Stimulated activated naive CD8-positive, alpha-beta T cell treated with anti-CD3 and anti-CD28 coated beads, Interleukin-15, Interleukin-2, amounts not matched to agents 100 ng/mL and 50 ng/mL, for 24 hours (primary cell): ENCODE data around the gene CMC4.

Experiments
- H3K27ac Mint-ChIP-seq: one replicate; pipeline ENCODE4 v1.8.0; 2021; ENCODE audit warnings: mild to moderate bottlenecking, mixed read lengths
- H3K27me3 Mint-ChIP-seq: one replicate; pipeline ENCODE4 v1.8.0; 2021; ENCODE audit warnings: mixed read lengths
- H3K36me3 Mint-ChIP-seq: one replicate; pipeline ENCODE4 v1.8.0; 2021; ENCODE audit warnings: low read depth, mixed read lengths
- H3K4me1 Mint-ChIP-seq: one replicate; pipeline ENCODE4 v1.8.0; 2021; ENCODE audit warnings: low read depth, mixed read lengths
- H3K4me3 Mint-ChIP-seq: one replicate; pipeline ENCODE4 v1.8.0; 2021; ENCODE audit warnings: mild to moderate bottlenecking, mixed read lengths
- H3K9me3 Mint-ChIP-seq: one replicate; pipeline ENCODE4 v1.8.0; 2021; ENCODE audit warnings: mixed read lengths

Gene CMC4

DNA sequence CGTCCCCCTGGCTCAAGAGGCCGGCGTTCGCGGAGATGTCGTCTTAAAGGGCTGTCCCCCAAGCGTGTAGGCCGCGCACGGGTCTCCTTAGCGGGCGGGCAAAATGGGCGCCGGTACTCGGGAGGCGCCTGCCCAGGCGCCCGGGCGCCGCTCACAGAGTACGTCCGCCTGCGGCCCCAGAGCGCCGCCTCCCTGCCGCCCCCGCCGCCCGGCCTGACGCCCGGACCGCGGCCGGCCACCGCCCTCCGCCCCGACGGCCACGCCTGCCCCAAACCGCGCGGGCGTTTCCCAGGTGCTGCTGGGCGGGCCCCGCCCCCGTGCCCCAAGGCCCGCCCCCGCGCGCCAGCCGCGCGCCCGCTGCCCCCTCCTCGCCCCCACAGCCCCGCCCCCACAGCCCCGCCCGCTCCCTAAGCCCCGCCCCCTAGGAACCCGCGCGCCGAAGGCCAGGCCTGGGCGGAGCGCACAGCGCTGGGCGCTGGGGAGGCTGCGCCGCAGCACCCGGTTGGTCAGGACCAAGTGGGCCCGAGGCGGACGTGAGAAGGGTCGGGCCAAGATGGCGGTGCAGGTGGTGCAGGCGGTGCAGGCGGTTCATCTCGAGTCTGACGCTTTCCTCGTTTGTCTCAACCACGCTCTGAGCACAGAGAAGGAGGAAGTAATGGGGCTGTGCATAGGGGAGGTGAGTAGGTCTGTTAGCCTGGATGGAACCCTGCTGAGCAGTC, at the start of gene CMC4, which contains the start of the genes BRCC3 and MTCP1:
Gene CMC4, minus strand, starts transcription at position 162 of the 719 bp plus-strand sequence. CDS start 7,113 bp downstream, outside the sequence.
Gene BRCC3, plus strand, starts transcription at position 534 of the 719 bp plus-strand sequence. Its CDS starts 20 bp downstream, at position 554.
Gene MTCP1, minus strand, starts transcription at position 162 of the 719 bp plus-strand sequence. CDS start 5,126 bp downstream, outside the sequence.
- Mint-ChIP-seq H3K9me3 (no peaks in the 10 kb centered on the region), H3K4me3 (peak within 1 kb of the TSS; percentile 92), H3K27ac (peak within 1 kb of the TSS; percentile 90), H3K27me3 (no peaks in the 10 kb centered on the region), H3K36me3 (peaks cover 37% of the 10 kb centered on the region), H3K4me1 (peaks cover 65% of the 10 kb centered on the region)

GRCh38 chrX:155115174-155115819, 44.4 kb upstream of the CMC4 start:
- H3K27me3 Mint-ChIP-seq, result no peaks in the 10 kb centered on the region

DNA sequence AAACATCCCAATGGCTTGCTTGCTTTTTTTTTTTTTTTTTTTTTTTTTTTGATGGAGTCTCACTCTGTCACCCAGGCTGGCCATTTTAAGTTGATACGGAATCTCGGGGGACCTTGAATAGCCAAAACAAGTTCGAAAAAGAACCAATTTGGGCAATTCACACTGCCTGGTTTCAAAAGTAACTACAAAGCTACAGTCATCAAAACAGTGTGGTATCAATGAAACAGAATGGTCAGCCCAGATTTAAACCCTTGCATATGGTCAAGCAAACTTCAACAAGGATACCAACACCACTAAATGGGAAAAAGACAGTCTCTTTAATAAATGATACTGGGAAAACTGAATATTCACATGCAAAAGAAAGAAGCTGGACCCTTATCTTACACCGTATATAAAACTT, 42.2 kb upstream of the CMC4 start:
- H3K27me3 Mint-ChIP-seq, result no peaks in the 10 kb centered on the region
- no peak overlapping the region for H3K4me3 Mint-ChIP-seq
- H3K36me3 Mint-ChIP-seq, result peaks cover 52% of the 10 kb centered on the region

More at GRCh38 chrX:155115174-155115819, 44.4 kb upstream of the CMC4 start:
- peaks cover 49% of the 10 kb centered on the region for H3K36me3 Mint-ChIP-seq
- no peak overlapping the region for H3K4me3 Mint-ChIP-seq
- H3K9me3 Mint-ChIP-seq, result no peaks in the 10 kb centered on the region
- H3K27ac Mint-ChIP-seq, result no peak overlapping the region
- H3K4me1 Mint-ChIP-seq, result no peaks in the 10 kb centered on the region

GRCh38 chrX:155112171-155112570, 41.2 kb upstream of the CMC4 start:
- Mint-ChIP-seq H3K4me3 (no peak overlapping the region), H3K9me3 (no peaks in the 10 kb centered on the region), H3K27me3 (no peaks in the 10 kb centered on the region), H3K4me1 (peaks cover 15% of the 10 kb centered on the region), H3K27ac (no peak overlapping the region), H3K36me3 (peaks cover 60% of the 10 kb centered on the region)

More for the DNA sequence above, 42.2 kb upstream of the CMC4 start:
- no peaks in the 10 kb centered on the region for H3K9me3 Mint-ChIP-seq
- H3K4me1 Mint-ChIP-seq, result peaks cover 8% of the 10 kb centered on the region
- H3K27ac Mint-ChIP-seq, result no peak overlapping the region

DNA sequence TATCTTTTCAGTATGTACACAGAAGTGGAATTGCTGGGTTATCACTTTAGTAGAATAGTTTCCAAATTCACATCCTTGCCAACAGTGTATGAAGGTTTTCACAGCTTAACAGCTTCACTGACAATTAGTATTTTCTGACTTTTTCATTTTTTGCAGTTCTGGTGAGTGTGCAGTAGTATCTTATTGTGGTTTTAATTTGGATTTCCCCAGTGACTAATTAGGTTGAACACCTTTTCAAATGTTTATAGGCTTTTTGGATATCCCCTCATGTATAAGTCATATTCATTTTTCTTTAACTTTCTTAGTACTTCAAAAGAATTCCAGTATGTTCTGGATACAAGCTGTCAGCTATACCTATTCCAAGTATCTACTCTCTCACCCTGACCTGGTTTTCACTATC, 37.5 kb upstream of the CMC4 start:
- Mint-ChIP-seq H3K4me3 (no peak overlapping the region), H3K27me3 (no peaks in the 10 kb centered on the region), H3K9me3 (no peaks in the 10 kb centered on the region), H3K4me1 (peaks cover 21% of the 10 kb centered on the region), H3K36me3 (peaks cover 57% of the 10 kb centered on the region), H3K27ac (peak overlapping the region; percentile 21)

DNA sequence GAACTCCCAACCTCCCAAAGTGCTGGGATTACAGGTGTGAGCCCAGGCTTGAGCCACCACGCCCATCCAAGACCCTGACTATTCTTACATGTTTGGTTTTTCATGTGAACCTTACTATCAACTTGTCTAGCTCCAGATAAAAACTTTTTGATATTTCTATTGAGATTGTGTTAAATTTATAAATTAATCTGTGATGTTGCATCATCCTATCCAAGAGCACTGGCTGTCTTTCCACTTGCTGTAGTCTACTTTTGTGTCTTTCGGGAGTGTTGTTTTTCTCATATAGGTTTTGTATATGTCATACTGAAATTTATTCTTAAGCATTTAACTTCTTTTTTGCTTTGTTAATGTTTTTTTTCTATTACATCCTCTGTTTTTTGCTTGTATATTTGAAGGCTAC, 35.0 kb upstream of the CMC4 start:
- Mint-ChIP-seq H3K4me1 (peaks cover 25% of the 10 kb centered on the region), H3K4me3 (no peak overlapping the region), H3K36me3 (peaks cover 60% of the 10 kb centered on the region), H3K27me3 (no peaks in the 10 kb centered on the region), H3K9me3 (no peaks in the 10 kb centered on the region), H3K27ac (no peak overlapping the region)

DNA sequence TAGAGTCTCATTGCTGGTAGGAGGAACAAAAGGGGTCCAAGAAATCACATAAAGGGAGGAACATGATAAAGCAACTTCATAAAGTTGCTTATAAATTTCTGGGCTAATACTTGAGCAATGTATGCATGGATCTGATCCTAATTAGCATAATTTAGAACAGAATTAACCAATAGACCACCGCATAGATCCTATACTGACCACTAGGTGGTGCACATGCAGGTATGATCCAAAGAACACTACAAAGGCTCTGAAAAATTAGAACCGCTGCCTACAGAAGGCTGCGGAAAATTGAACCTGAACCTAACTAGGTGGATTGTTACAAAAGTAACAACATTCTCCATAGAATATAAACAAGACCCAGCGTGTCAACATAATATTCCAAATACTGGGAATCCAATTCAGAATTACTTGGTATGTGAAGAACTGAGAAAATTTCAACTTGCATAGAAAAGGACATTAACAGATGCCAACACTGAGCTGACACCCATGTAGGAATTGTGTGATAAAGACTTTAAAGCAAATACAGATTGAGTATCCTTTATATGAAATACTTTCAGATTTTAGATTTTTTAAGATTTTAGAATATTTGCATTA, 23.6 kb upstream of the CMC4 start:
- Mint-ChIP-seq H3K9me3 (no peaks in the 10 kb centered on the region), H3K27me3 (no peaks in the 10 kb centered on the region), H3K27ac (no peak overlapping the region), H3K36me3 (peaks cover 50% of the 10 kb centered on the region), H3K4me3 (no peak overlapping the region), H3K4me1 (peaks cover 11% of the 10 kb centered on the region)

GRCh38 chrX:155086961-155087735, 16.2 kb upstream of the CMC4 start:
- H3K36me3 Mint-ChIP-seq, result peaks cover 29% of the 10 kb centered on the region
- no peaks in the 10 kb centered on the region for H3K27me3 Mint-ChIP-seq
- H3K4me3 Mint-ChIP-seq, result no peak overlapping the region
- H3K9me3 Mint-ChIP-seq, result no peaks in the 10 kb centered on the region
- peaks cover 7% of the 10 kb centered on the region for H3K4me1 Mint-ChIP-seq
- H3K27ac Mint-ChIP-seq, result no peak overlapping the region

DNA sequence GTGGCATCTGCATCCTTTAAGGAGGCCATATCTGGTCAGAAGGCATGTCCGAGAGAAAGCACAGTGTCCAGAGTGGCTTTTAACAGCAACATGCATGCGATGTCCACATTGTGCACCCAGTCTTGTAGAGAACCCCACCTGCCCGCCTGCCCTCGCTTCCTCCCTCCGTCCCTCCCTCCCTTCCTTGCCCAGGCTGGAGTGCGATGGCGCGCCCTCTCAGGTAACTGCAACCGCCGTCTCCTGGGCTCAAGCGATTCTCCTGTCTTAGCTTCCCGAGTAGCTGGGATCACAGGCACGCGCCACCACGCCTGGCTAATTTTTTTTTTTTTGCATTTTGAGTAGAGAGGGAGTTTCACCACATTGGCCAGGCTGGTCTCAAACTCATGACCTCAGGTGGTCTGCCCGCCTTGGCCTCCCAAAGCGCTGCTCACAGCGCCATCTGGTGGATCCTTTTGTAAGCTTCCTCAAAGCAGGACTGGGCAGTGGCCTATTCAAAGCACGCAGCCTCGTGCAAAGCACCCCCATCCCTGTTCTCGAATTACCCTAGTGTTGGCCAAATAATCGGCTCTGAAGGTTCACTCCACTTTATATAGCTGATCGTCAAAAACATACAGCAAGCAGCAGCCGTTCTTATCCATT, 15.4 kb upstream of the CMC4 start:
- H3K27ac Mint-ChIP-seq, result no peak overlapping the region
- H3K9me3 Mint-ChIP-seq, result no peaks in the 10 kb centered on the region
- H3K4me3 Mint-ChIP-seq, result no peak overlapping the region
- H3K36me3 Mint-ChIP-seq, result peaks cover 33% of the 10 kb centered on the region
- H3K4me1 Mint-ChIP-seq, result peaks cover 7% of the 10 kb centered on the region
- H3K27me3 Mint-ChIP-seq, result no peaks in the 10 kb centered on the region

DNA sequence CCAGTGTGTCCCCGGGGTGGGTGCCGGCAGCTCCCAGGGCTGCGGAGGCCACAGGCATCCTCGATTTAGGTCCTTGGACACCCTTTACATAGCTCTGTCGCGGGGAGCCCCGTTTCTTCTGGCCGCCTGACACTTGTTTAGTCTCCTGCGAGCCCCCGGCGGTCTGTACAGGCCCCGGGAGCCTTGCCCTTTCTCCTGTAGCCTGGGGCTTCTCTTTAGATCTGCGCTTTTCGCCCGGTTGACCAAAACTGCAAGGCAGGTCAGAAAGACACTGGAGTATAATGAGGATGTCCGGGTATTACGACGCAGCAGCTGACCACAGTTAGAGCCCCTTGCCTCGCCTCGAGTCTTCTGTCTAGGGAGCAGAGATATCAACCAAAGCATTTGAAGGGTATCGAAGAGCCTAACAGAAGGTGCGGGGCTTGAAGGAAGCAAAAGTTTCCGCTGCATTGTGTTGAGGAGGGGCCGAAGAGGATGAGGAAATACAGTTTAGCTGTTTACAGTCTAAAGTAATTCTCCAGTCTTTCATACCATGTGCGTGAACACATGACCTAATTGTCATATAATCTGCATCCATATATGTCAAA, 851 bp upstream of the CMC4 start:
- Mint-ChIP-seq H3K9me3 (no peaks in the 10 kb centered on the region), H3K4me3 (peak overlapping the region; percentile 87), H3K4me1 (peaks cover 65% of the 10 kb centered on the region), H3K27ac (peak overlapping the region; percentile 90), H3K27me3 (no peaks in the 10 kb centered on the region), H3K36me3 (peaks cover 37% of the 10 kb centered on the region)

GRCh38 chrX:155070663-155070974, 317 bp downstream of the CMC4 start:
- Mint-ChIP-seq H3K27ac (peak overlapping the region; percentile 83), H3K9me3 (no peaks in the 10 kb centered on the region), H3K4me3 (peak overlapping the region; percentile 92), H3K27me3 (no peaks in the 10 kb centered on the region), H3K4me1 (peaks cover 61% of the 10 kb centered on the region), H3K36me3 (peaks cover 35% of the 10 kb centered on the region)

DNA sequence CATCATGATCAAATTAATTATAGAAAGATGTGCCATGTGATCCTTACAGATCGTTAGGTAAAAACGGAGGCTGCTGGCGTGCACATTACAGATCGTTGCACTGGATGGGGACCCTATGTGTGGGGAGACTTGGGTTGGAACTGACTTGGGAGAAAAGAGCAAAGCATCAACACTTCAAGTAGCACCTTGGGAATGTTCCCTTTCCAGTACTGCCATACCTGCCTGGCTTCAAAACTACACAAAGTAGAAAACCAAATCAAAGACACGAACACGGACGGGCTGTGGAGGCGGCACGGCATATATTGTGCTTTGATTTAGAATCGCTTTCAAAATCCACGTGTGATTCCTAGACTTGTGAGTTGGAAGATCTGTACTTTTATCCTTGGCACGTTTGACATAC, 898 bp downstream of the CMC4 start:
- Mint-ChIP-seq H3K27me3 (no peaks in the 10 kb centered on the region), H3K4me3 (peak overlapping the region; percentile 92), H3K36me3 (peaks cover 29% of the 10 kb centered on the region), H3K9me3 (no peaks in the 10 kb centered on the region), H3K27ac (peak overlapping the region; percentile 83), H3K4me1 (peaks cover 55% of the 10 kb centered on the region)

DNA sequence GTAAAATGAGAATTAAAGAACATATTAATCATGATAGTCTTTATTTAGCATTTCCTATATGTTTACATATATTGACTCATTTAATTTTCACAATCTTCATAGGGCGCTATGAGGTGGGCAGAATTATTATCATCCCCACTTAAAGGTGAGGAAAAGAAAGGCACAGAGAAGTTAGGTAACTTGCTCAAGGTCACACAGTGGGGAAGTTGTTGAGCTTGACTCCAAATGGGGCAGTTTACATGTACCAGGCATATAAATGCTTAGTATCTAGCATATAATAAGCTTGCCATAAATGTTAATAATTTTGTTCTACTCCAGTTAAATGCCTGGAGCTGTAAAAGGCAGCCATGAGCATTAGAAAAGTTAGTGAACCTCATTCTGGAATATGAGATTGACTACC, 1.5 kb downstream of the CMC4 start:
- Mint-ChIP-seq H3K36me3 (peaks cover 27% of the 10 kb centered on the region), H3K27ac (no peak overlapping the region), H3K4me1 (peaks cover 54% of the 10 kb centered on the region), H3K27me3 (no peaks in the 10 kb centered on the region), H3K9me3 (no peaks in the 10 kb centered on the region), H3K4me3 (peak overlapping the region; percentile 92)

GRCh38 chrX:155068165-155068564, 2.8 kb downstream of the CMC4 start:
- H3K4me1 Mint-ChIP-seq, result peaks cover 41% of the 10 kb centered on the region
- H3K4me3 Mint-ChIP-seq, result peak overlapping the region; percentile 53
- peak overlapping the region; percentile 71 for H3K27ac Mint-ChIP-seq
- H3K9me3 Mint-ChIP-seq, result no peaks in the 10 kb centered on the region
- H3K27me3 Mint-ChIP-seq, result no peaks in the 10 kb centered on the region
- H3K36me3 Mint-ChIP-seq, result peaks cover 15% of the 10 kb centered on the region
